GM12878 (cell line): ENCODE measurements around the gene SIGLECL1. TPM values are rescaled to one million over a fixed set of nuclear protein-coding genes. Genes with fewer than 3 reads are reported as not detected.

Experiments
- ATAC-seq: fragments of 200-7000 bp; cut with Tn5 transposase; 3 replicates; pipeline ENCODE4 v1.9.1; 2020; ENCODE audit warnings: mild to moderate bottlenecking, moderate library complexity
- BruUV-seq: library from RNA; stranded (reverse); fragments of 400-500 nt; replicated peaks from 2 replicates; lab custom pipeline; 2021; lab: Mats Ljungman, UMichigan
- CTCF ChIA-PET: fragments of 300-600 bp; sonication (Branson Sonifier 250); formaldehyde crosslinking; extraction: SDS; loops from one replicate; lab custom pipeline; 2021; ENCODE audit warnings: inconsistent platforms; lab: Yijun Ruan, JAX
- POLR2A ChIA-PET: fragments of 350-600 bp; formaldehyde crosslinking; extraction: SDS; loops from one replicate; lab custom pipeline; 2021; ENCODE audit warnings: inconsistent platforms; lab: Charles Lee
- RAD21 ChIA-PET: fragments of 300-600 bp; sonication (Branson Sonifier 250); formaldehyde crosslinking; loops from one replicate; lab custom pipeline; 2023; ENCODE audit warnings: antibody characterized with exemption; ENCODE audit not compliant: unreplicated experiment; lab: Charles Lee
- SMC1A ChIA-PET: fragments of 300-600 bp; sonication (Branson Sonifier 250); formaldehyde crosslinking; loops from one replicate; lab custom pipeline; 2023; ENCODE audit not compliant: unreplicated experiment, uncharacterized antibody; lab: Charles Lee
- DNase-seq: peaks from one replicate; pipeline ENCODE4 v3.0.0-alpha.2; 2011; ENCODE audit warnings: low read depth, low spot score
- FAIRE-seq: peaks from 3 replicates; lab custom pipeline; 2011; peaks lifted over from hg19 to GRCh38; lab: Jason Lieb, UNC
- H2AFZ ChIP-seq: 2 replicates; pipeline ENCODE4 v1.6.0; 2011; ENCODE audit warnings: low read depth, low read length, control low read depth; ENCODE audit not compliant: control insufficient read depth
- H3K27ac ChIP-seq: 2 replicates; pipeline ENCODE4 v1.5.1; 2011; ENCODE audit warnings: control low read depth; ENCODE audit not compliant: control insufficient read depth, insufficient read depth
- H3K27me3 ChIP-seq, 2 experiments: replicated peaks in 1 of 2; 2 replicates each; pipeline versions ENCODE4 v1.6.0 to v1.6.1; 2011; ENCODE audit warnings: low read length in 1 of 2; ENCODE audit not compliant: control insufficient read depth in 2 of 2, insufficient read depth in 2 of 2
- H3K36me3 ChIP-seq, 2 experiments: 2 replicates each; pipeline ENCODE4 v1.5.1; 2011; ENCODE audit warnings: low read length in 1 of 2; ENCODE audit not compliant: control insufficient read depth in 2 of 2, insufficient read depth in 2 of 2
- H3K4me1 ChIP-seq: 2 replicates; pipeline ENCODE4 v1.6.1; 2011; ENCODE audit warnings: mild to moderate bottlenecking, low read length, moderate library complexity, mixed read lengths; ENCODE audit not compliant: control insufficient read depth, insufficient read depth
- H3K4me2 ChIP-seq: 2 replicates; pipeline ENCODE4 v1.6.0; 2011; ENCODE audit warnings: control low read depth; ENCODE audit not compliant: control insufficient read depth, insufficient read depth
- H3K4me3 ChIP-seq: fragments of 200-600 bp; sonication (generic); 2 replicates; pipeline ENCODE4 v1.5.1; 2016
- H3K79me2 ChIP-seq: 2 replicates; pipeline ENCODE4 v1.6.0; 2011; ENCODE audit warnings: low read length; ENCODE audit not compliant: control insufficient read depth, insufficient read depth
- H3K9ac ChIP-seq: 2 replicates; pipeline ENCODE4 v1.8.0; 2011; ENCODE audit warnings: low read length, control low read depth, mixed read lengths; ENCODE audit not compliant: control insufficient read depth, insufficient read depth
- H3K9me3 ChIP-seq: replicated peaks from 3 replicates; pipeline ENCODE4 v1.5.1; 2011; ENCODE audit warnings: mild to moderate bottlenecking, low read length; ENCODE audit not compliant: control insufficient read depth, insufficient read depth
- H4K20me1 ChIP-seq: 2 replicates; pipeline ENCODE4 v1.6.0; 2011; ENCODE audit not compliant: control insufficient read depth, insufficient read depth
- CBFB ChIP-seq: IDR thresholded peaks from 2 replicates; pipeline ENCODE4 v1.6.1; 2016; ENCODE audit warnings: antibody characterized with exemption, low read depth
- E2F8 ChIP-seq: fragments of 450-650 bp; IDR thresholded peaks from 2 replicates; pipeline ENCODE4 v1.6.1; 2018; ENCODE audit warnings: mild to moderate bottlenecking, low read depth, moderate library complexity; ENCODE audit not compliant: partially characterized antibody
- FOS ChIP-seq: IDR thresholded peaks from 3 replicates; pipeline ENCODE4 v1.6.1; 2011; ENCODE audit warnings: borderline replicate concordance; ENCODE audit not compliant: insufficient read length; ENCODE audit errors: extremely low read depth
- FOXK2 ChIP-seq: fragments of 450-650 bp; IDR thresholded peaks from 2 replicates; pipeline ENCODE4 v1.6.1; 2017; ENCODE audit warnings: mild to moderate bottlenecking, moderate library complexity
- MEF2B ChIP-seq: fragments of 450-650 bp; IDR thresholded peaks from 2 replicates; pipeline ENCODE4 v1.6.1; 2018; ENCODE audit warnings: mild to moderate bottlenecking, moderate library complexity; ENCODE audit not compliant: partially characterized antibody, poor library complexity, severe bottlenecking
- NFYB ChIP-seq: IDR thresholded peaks from 2 replicates; pipeline ENCODE4 v1.6.1; 2011; ENCODE audit warnings: low read depth, mild to moderate bottlenecking, low read length, improper control_type of control experiment, moderate library complexity; ENCODE audit not compliant: insufficient read depth
- RAD51 ChIP-seq: fragments of 450-650 bp; IDR thresholded peaks from 2 replicates; pipeline ENCODE4 v1.6.1; 2016; ENCODE audit warnings: moderate library complexity, mild to moderate bottlenecking, inconsistent platforms
- RELA ChIP-seq: fragments of 450-650 bp; IDR thresholded peaks from 2 replicates; pipeline ENCODE4 v1.8.0; 2014; ENCODE audit warnings: borderline replicate concordance; ENCODE audit not compliant: partially characterized antibody
- SMAD1 ChIP-seq: fragments of 450-650 bp; IDR thresholded peaks from 2 replicates; pipeline ENCODE4 v1.6.1; 2018; ENCODE audit warnings: mild to moderate bottlenecking, low read depth; ENCODE audit not compliant: partially characterized antibody
- SMAD5 ChIP-seq: IDR thresholded peaks from 2 replicates; pipeline ENCODE4 v1.6.1; 2016; ENCODE audit warnings: antibody characterized with exemption, low read depth
- STAT1 ChIP-seq: fragments of 450-650 bp; conservative IDR thresholded peaks from 2 replicates; pipeline ENCODE4 v1.6.1; 2014; ENCODE audit warnings: antibody characterized with exemption, mild to moderate bottlenecking
- SUZ12 ChIP-seq: fragments of 200-600 bp; sonication (generic); IDR thresholded peaks from one replicate; pipeline ENCODE4 v1.6.1; 2018; ENCODE audit warnings: antibody characterized with exemption, mild to moderate bottlenecking; ENCODE audit not compliant: unreplicated experiment
- USF2 ChIP-seq: IDR thresholded peaks from 2 replicates; pipeline ENCODE4 v1.6.1; 2011; ENCODE audit warnings: low read depth, low read length, improper control_type of control experiment, borderline replicate concordance
- ZBTB11 ChIP-seq: fragments of 450-650 bp; formaldehyde crosslinking; IDR thresholded peaks from 2 replicates; pipeline ENCODE4 v1.5.0; 2022; ENCODE audit warnings: mild to moderate bottlenecking, missing genetic modification characterization
- ZSCAN29 ChIP-seq: fragments of 450-650 bp; IDR thresholded peaks from 2 replicates; pipeline ENCODE4 v1.6.1; 2017; ENCODE audit warnings: mild to moderate bottlenecking, moderate library complexity
- WGBS: methylation state at CpG from one replicate; pipeline ENCODE4 v1.1.6; 2016; ENCODE audit warnings: low lambda C conversion rate; ENCODE audit not compliant: insufficient replicate concordance, insufficient coverage; ENCODE audit errors: missing lambda C conversion rate; 5-methylcytosine and 5-hydroxymethylcytosine counted together
- in situ Hi-C: fragments of 300-500 bp; cut with MboI; formaldehyde crosslinking; loops from 9 replicates; pipeline ENCODE4 v1.14.3; 2018; ENCODE audit warnings: mixed read lengths
- intact Hi-C: fragments of 100-400 bp; cut with micrococcal nuclease; formaldehyde crosslinking; loops from one replicate; pipeline ENCODE4 v1.14.2; 2022; ENCODE audit not compliant: unreplicated experiment
- polyA plus RNA-seq, 11 experiments: library from polyadenylated mRNA; depleted of rRNA in 4 of 11; unstranded in 6 of 11; stranded (reverse) in 5 of 11; fragments of >200 nt; fragmentation: Nextera tagmentation in 4 of 11; fragmentation: Illumina TruSeq in 1 of 11; extraction: Ambion mirVana in 4 of 11; extraction: Trizol in 1 of 11; gene quantifications; 1 replicate in 1 of 11; 2 replicates in 10 of 11; pipeline versions ENCODE4 v1.2.1 to v1.2.3, GENCODE V29; 2011 to 2016; ENCODE audit warnings: inconsistent platforms in 2 of 11, missing spikeins in 2 of 11, low read depth in 1 of 11
- total RNA-seq, 4 experiments: library from RNA; depleted of rRNA in 3 of 4; stranded (reverse); fragments of >200 nt in 3 of 4; fragmentation: Illumina TruSeq in 1 of 4; extraction: Trizol in 1 of 4; gene quantifications; 2 replicates each; pipeline versions ENCODE4 v1.2.1 to v1.2.3, GENCODE V29; 2013 to 2021

The SIGLECL1 gene
- total and polyA plus RNA-seq, 10 of the 15 experiments (the other 5 are each of a cell fraction or from before 2014, with no cell fraction given), result not detected

GRCh38 chr19:51250786-51251467, at the start of gene SIGLECL1 (continued):
- 0 out of 2 replicates have a peak, but pooled peaks have one; percentile 26 for TF ChIP-seq NFYB

DNA sequence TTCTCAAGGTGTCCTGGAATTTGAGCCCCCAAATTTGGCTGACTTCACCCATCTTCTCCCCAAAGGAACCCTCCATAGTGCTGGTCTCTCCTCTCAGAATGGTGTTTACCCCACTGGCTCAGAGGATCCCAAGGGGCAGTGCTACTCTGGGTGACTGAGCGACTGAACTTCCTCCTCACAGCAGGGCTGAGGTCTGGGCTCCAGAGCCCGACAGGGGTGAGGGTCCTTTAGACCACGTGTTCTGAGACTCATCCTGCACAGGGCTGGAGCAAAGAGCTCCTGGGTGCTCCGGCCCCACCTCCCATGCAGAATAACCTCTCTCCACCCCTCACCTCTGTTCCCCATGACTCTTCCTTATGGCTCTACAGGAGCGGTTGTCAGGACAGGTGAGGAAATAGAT, 49.2 kb upstream of the SIGLECL1 start:
- SMC1A ChIA-PET, result no interaction called here
- in situ Hi-C loops, result no loop called here
- intact Hi-C loops, result no loop called here
- Histone ChIP-seq H3K79me2 (no peaks in the 10 kb centered on the region), H3K27ac (no peak overlapping the region), H3K9me3 (no peaks in the 10 kb centered on the region), H3K4me2 (no peak overlapping the region), H3K36me3 (no peaks in the 10 kb centered on the region), H3K27me3 (no peaks in the 10 kb centered on the region; a peak in 2 of 4 replicates), H3K9ac (no peak overlapping the region), H3K4me1 (no peaks in the 10 kb centered on the region), H3K4me3 (no peak overlapping the region), H2AFZ (no peak overlapping the region), H4K20me1 (no peaks in the 10 kb centered on the region)
- DNase-seq (no peak), ATAC-seq (no peak), FAIRE-seq (no peak)
- no TSS peak for BruUV-seq
- POLR2A ChIA-PET, result no interaction called here
- 5% methylated on average over 5 of the region's 5 CpGs for WGBS
- TF ChIP-seq SUZ12, result no peak
- TF ChIP-seq RAD51, result no peak
- no peak for TF ChIP-seq USF2
- TF ChIP-seq CBFB, result no peak
- no peak for TF ChIP-seq MEF2B
- TF ChIP-seq ZBTB11, result no peak
- TF ChIP-seq E2F8, result no peak
- no peak for TF ChIP-seq RELA
- TF ChIP-seq STAT1, result no peak
- no peak for TF ChIP-seq FOS
- TF ChIP-seq FOXK2, result no peak
- TF ChIP-seq SMAD1, result no peak
- TF ChIP-seq ZSCAN29, result no peak
- no peak for TF ChIP-seq SMAD5
- RAD21 ChIA-PET, result no interaction called here
- CTCF ChIA-PET, result no interaction called here
